NT2/D1 (cell line): ENCODE measurements around the gene ARFGAP2.

Source experiments
- SUZ12 ChIP-seq: IDR thresholded peaks from 2 replicates; pipeline ENCODE4 v1.6.1; 2011; ENCODE audit not compliant: insufficient read length, insufficient read depth; ENCODE audit errors: extremely low read depth
- YY1 ChIP-seq: IDR thresholded peaks from 2 replicates; pipeline ENCODE4 v1.6.1; 2011; ENCODE audit not compliant: insufficient read length, insufficient read depth

GRCh38 chr11:47156951-47157350 is 19.7 kb downstream of the ARFGAP2 start:
- no peak for TF ChIP-seq YY1
- no peak for TF ChIP-seq SUZ12
